Measurements from ENCODE around the gene PBRM1. TPM values are rescaled to one million over a fixed set of nuclear protein-coding genes. Genes with fewer than 3 reads are reported as not detected.

PBRM1 gene
- total and polyA plus RNA-seq, 11 donors = 8.5 to 61.7 (median 44.4) TPM

GRCh38 chr3:52689151-52689550 is 3.4 kb upstream of the PBRM1 start:
- Histone ChIP-seq H3K27me3 (no peaks in the 10 kb centered on the region), H3K36me3 (peaks cover 5 to 75% (median 72%) of the 10 kb centered on the region in 9 donors), H3K27ac (no peak overlapping the region), H3K4me1 (peaks cover 7 to 33% (median 18%) of the 10 kb centered on the region in 12 donors), H3K9me3 (no peaks in the 10 kb centered on the region), H3K4me3 (no peak overlapping the region)
- TF ChIP-seq, protein P1, sequence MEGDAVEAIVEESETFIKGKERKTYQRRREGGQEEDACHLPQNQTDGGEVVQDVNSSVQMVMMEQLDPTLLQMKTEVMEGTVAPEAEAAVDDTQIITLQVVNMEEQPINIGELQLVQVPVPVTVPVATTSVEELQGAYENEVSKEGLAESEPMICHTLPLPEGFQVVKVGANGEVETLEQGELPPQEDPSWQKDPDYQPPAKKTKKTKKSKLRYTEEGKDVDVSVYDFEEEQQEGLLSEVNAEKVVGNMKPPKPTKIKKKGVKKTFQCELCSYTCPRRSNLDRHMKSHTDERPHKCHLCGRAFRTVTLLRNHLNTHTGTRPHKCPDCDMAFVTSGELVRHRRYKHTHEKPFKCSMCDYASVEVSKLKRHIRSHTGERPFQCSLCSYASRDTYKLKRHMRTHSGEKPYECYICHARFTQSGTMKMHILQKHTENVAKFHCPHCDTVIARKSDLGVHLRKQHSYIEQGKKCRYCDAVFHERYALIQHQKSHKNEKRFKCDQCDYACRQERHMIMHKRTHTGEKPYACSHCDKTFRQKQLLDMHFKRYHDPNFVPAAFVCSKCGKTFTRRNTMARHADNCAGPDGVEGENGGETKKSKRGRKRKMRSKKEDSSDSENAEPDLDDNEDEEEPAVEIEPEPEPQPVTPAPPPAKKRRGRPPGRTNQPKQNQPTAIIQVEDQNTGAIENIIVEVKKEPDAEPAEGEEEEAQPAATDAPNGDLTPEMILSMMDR (IDR thresholded peaks at IDR 0.05) = no peak
- no peak for TF ChIP-seq POLR2A (IDR thresholded peaks at IDR 0.05)
- DNase-seq = no peak
- no peak for ATAC-seq
- intact Hi-C loops (cut with DNase I) = loop anchor here in 7 of 10 donors (5.0 to 10.0 kb wide), 4 partner anchors 207 to 234 kb away; partner anchors contain the start of genes NISCH (in 1 of the 7) and TNNC1 (in 1 of the 7)
- 84 to 90% (median 85%) methylated on average over 3 of the region's 3 CpGs for WGBS, 4 donors

GRCh38 chr3:52688266-52688665 is 2.6 kb upstream of the PBRM1 start:
- Histone ChIP-seq H3K4me1 (peaks cover 7 to 42% (median 23%) of the 10 kb centered on the region in 12 donors), H3K27ac (no peak overlapping the region), H3K27me3 (no peaks in the 10 kb centered on the region), H3K36me3 (peaks cover 5 to 66% (median 63%) of the 10 kb centered on the region in 9 donors), H3K4me3 (no peak overlapping the region), H3K9me3 (no peaks in the 10 kb centered on the region)
- TF ChIP-seq POLR2A (IDR thresholded peaks at IDR 0.05) = no peak
- TF ChIP-seq, protein P1 (IDR thresholded peaks at IDR 0.05) = no peak
- WGBS, 4 donors = 86 to 91% (median 87%) methylated on average over 6 of the region's 6 CpGs
- intact Hi-C loops (cut with DNase I) = loop anchor here in 7 of 10 donors (5.0 to 10.0 kb wide), 4 partner anchors 206 to 233 kb away; partner anchors contain the start of genes NISCH (in 1 of the 7) and TNNC1 (in 1 of the 7)
- ATAC-seq (no peak), DNase-seq (no peak)

GRCh38 chr3:52685285-52685708 is 416 bp downstream of the PBRM1 start:
- Histone ChIP-seq H3K9me3 (no peaks in the 10 kb centered on the region), H3K36me3 (peaks cover 5 to 52% (median 37%) of the 10 kb centered on the region in 9 donors), H3K27ac (peak overlapping the region; percentile 91 to 99 (median 98)), H3K4me1 (peaks cover 12 to 71% (median 42%) of the 10 kb centered on the region in 12 donors), H3K27me3 (no peaks in the 10 kb centered on the region), H3K4me3 (peak overlapping the region; percentile 55 to 91 (median 84))
- intact Hi-C loops (cut with DNase I) = loop anchor here in 7 of 10 donors (1.0 to 10.0 kb wide), 5 partner anchors 20 to 230 kb away; partner anchors contain the start of genes GLT8D1 (in 1 of the 7), NISCH (in 1 of the 7) and TNNC1 (in 1 of the 7)
- no peak for TF ChIP-seq POLR2A (IDR thresholded peaks at IDR 0.05)
- TF ChIP-seq, protein P1 (IDR thresholded peaks at IDR 0.05) = no peak
- WGBS, 4 donors = 0 to 2% (median 0%) methylated on average over 14 to 41 of the region's 41 CpGs
- ATAC-seq (peak; percentile 67 to 95 (median 90)), DNase-seq (peak; percentile 84 to 89 (median 86))

DNA sequence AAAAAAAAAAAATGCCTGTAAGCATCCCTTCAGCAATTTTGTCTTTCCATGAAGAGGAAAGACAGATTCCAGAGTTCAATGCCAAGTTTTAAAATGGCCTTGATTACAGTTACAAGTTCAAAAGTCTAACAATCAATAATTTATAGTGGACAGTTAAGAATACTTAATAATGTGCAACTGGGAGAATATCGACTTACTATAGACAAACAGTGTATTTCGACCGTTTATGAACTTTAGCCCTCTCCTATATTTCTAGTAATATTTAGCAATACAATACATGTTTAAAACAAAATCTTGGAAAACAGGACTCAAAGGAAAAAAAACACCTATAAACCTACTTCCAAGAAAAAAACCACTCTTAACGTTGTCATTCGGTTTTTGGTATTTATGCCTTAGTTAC is 1.5 kb downstream of the PBRM1 start:
- H3K4me3 ChIP-seq = peak overlapping the region in 6 of 12 donors; percentile 64 to 91 (median 84)
- ATAC-seq = no peak
- intact Hi-C loops (cut with DNase I) = loop anchor here in 9 of 10 donors (5.0 to 10.0 kb wide), 4 partner anchors 147 to 229 kb away; partner anchors contain the start of genes NISCH (in 1 of the 9), TNNC1 (in 1 of the 9) and UQCC5 (in 1 of the 9)
- H3K27ac ChIP-seq = peak overlapping the region in 4 of 12 donors; percentile 92 to 99 (median 98)
- no peaks in the 10 kb centered on the region for H3K27me3 ChIP-seq
- no peak for DNase-seq
- TF ChIP-seq POLR2A (IDR thresholded peaks at IDR 0.05) = no peak
- TF ChIP-seq, protein P1 (IDR thresholded peaks at IDR 0.05) = no peak
- H3K9me3 ChIP-seq = no peaks in the 10 kb centered on the region
- H3K4me1 ChIP-seq = peaks cover 16 to 82% (median 47%) of the 10 kb centered on the region in 12 donors
- peaks cover 2 to 51% (median 32%) of the 10 kb centered on the region in 9 donors for H3K36me3 ChIP-seq
- 58 to 65% (median 61%) methylated on average over 5 of the region's 5 CpGs for WGBS, 4 donors

Data from heart left ventricle (tissue), 16 donors.